HG03469 (cell line): ENCODE results near the gene GREB1.
"Not testable (repeated sequence)": the region's sequence is repeated elsewhere in the genome, so short reads cannot be mapped to it uniquely, and the experiment has no call there.

ENCODE experiments used
- ATAC-seq: cut with Tn5 transposase; IDR thresholded peaks from one replicate; pipeline ENCODE4 v1.9.1; 2021; ENCODE audit warnings: mild to moderate bottlenecking, moderate library complexity, moderate number of reproducible peaks; ENCODE audit not compliant: unreplicated experiment

GREB1 gene

DNA sequence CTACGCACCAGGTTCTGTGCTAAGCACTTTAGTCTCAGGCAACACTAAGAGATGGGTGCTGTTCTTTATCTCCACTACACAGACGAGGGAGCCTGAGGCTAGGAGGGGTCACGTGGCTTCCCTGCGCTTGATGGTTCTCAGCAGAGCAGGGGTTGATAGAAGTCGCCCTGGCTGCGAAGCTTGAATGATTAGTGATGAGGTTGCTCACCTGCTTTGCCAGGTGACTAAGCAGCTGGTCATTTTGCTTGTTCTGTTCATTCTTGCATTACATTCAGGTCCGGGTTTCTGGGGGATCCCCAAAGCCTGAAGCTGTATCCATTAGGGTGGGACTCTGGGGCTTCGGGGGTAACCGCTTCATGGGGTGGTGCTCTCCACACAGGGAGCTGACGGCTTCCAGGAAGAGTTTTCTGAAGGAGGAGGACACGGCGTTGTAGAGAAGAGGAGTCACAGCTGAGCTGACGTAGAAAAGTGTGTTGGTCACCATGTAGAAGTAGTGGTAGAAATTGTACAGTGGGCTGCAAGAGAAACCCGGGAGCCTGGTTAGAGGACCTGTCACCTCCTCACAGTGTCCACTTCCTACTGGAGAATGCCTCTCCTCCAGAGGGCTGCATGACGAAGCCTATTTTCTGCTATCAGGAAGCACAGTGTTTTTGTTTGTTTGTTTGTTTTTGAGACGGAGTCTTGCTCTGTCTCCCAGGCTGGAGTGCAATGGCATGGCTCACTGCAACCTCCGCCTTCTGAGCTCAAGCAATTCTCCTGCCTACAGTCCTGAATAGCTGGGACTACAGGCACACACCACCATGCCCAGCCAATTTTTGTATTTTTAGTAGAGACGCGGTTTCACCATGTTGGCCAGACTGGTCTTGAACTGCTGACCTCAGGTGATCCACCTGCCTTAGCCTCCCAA is 124.6 kb downstream of the GREB1 start:
- ATAC-seq, result no peak

DNA sequence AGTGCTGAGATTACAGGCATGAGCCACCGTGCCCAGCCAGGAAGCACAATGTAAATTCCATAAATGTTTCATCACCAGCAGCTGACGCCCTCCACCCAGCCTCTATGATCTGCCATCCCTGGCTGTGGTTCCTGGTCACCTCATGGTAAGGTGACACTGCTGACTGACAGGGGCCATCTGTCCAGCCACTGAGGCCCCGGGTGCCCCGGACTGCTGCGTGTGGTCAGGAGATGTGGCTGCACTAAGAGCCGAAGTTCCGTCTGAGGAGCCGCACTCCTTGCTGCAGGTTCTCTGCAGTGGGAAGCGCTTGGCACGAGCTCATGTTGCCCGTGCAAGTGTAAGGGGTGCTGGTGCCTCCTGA is 125.2 kb downstream of the GREB1 start:
- ATAC-seq, result no peak

DNA sequence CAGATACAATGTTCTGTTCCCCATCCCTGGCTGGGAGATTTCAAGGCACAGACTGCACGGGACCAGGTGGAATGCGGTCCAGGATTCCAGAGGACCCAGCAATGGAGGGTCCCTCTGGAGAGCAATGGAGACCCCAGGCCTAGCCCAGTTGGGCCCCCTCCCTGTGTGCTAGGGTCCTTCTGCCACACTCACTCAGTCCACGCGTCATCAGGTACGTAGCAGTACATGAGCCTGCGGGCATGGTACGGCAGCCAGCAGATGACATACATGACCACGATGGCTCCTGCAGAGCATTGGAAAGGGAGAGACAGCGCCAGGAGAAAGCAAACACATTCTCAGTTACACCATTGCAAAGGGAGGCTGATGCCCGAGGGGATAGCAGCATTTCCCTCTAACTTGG is 126.0 kb downstream of the GREB1 start:
- ATAC-seq, result no peak

DNA sequence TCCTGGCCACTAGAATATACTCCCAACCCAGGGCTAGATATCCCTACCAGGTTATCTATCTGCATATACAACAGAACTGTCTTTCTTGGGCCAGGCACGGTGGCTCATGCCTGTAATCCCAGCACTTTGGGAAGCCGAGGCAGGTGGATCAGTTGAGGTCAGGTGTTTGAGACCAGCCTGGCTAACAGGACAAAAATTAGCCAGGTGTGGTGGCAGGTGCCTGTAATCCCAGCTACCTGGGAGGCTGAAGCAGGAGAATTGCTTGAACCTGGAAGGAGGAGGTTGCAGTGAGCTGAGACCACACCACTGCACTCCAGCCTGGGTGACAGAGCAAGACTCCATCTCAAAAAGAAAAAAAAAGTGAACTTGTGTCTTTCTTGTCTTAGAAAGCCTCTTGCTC is 126.6 kb downstream of the GREB1 start:
- ATAC-seq, result not testable (repeated sequence)

- no peak for ATAC-seq
These were observed 128.1 kb downstream of the GREB1 start for GRCh38 chr2:11661891-11662435.

DNA sequence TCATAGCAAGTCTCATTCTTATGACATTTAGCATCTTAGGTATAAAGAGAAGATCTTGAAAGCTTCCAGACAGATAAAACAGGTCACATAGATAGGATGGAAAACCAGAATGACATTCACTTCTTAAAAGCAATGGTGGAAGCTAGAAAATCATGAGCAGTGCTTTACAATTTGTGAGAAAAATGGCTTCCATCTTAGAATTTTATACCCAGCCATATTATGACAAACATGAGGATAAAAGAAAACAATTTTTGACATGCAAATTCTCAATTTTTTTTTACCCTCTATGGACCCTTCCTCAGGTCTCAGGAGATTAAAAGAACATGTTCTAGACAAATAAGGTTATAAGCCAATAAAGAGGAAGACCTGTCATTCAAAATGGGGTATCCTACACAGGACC is 129.0 kb downstream of the GREB1 start:
- no peak for ATAC-seq

- ATAC-seq, result no peak
These were observed 129.6 kb downstream of the GREB1 start for GRCh38 chr2:11663427-11663826.

GRCh38 chr2:11665028-11665427 is 131.2 kb downstream of the GREB1 start:
- no peak for ATAC-seq

GRCh38 chr2:11665510-11666362 is 131.9 kb downstream of the GREB1 start:
- no peak for ATAC-seq

- no peak for ATAC-seq
These were observed 133.3 kb downstream of the GREB1 start for GRCh38 chr2:11667194-11667593.

- no peak for ATAC-seq
These were observed 134.2 kb downstream of the GREB1 start for GRCh38 chr2:11667866-11668637.

DNA sequence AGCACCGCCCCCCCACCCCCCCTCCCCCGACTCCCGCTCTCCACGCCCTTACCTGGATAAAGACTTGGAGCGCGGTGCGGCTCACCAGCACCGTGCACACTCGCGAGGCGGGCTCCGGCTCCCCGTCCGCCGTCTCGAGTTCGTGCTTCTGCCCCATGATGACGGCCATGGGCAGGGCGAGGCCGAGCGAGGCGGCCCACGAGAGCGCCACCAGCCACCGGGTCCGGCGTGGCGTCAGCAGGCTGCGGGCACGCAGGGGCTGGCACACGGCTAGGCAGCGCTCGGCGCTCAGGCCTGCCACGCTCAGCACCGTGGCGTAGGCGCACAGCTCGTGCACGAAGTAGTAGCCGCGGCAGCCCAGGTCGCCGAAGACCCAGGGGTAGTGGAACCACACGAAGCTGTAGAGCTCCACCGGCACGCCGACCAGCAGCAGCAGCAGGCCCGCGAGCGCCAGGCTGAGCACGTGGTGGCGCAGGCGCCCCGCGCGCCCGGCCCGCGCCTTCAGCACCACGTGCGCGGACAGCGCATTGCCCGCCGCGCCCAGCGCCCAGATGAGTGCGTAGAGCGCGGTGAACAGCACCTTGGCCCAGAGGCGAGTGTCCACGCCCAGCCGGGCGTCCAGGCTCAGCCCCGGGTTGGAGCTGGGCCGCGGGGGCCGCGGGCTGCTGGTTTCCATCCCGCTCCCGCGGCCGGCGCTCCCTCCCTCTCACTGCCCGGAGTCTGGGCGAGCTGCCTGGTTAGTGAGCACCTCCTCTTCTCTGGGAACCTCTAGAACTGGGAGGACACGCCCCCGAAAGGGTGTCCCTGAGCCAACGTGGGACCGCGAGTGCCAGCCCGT is 135.8 kb downstream of the GREB1 start, which contains the start of gene NTSR2:
Gene NTSR2 (minus strand): TSS at position 742 of the 838 bp plus-strand sequence. CDS start 66 bp downstream, at position 676.
- no peak for ATAC-seq

GRCh38 chr2:11672407-11672806 is 138.6 kb downstream of the GREB1 start:
- no peak for ATAC-seq

GRCh38 chr2:11674983-11675382 is 141.1 kb downstream of the GREB1 start:
- no peak for ATAC-seq

DNA sequence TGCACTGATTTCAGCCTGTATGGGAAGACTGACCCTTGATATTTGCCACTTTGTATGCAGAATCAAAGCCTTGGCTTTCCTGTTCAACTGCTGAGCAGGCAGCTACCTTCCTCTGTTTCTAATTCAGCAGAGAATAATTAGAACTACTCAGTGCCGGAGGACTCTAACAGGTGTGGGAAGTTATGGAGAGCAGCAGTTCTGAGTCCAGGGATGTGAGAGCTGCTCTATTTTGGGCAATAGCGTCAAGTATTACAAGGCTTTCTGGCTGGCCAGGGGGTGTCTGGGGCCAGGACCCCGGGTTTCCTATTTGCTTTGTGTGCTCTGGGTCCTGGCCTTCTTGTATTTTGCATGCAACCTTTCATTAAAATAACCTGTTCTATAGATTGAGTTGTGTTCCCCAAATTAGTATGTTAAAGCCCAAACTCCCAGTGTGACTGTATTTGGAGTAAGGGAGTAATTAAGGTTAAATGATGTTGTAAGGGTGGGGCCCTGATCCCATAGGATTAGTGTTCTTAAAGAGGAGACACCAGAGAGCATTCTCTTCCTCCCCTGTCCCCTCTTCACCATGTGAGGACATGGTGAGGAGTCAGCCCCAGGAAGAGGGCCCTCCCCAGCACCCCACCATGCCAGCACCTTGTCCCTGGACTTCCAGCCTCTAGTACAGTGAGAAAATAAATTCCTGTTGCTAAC is 141.7 kb downstream of the GREB1 start:
- ATAC-seq, result no peak

- no peak for ATAC-seq
These were observed 142.8 kb downstream of the GREB1 start for GRCh38 chr2:11676640-11677039.

GRCh38 chr2:11677136-11678055 is 143.6 kb downstream of the GREB1 start:
- no peak for ATAC-seq

GRCh38 chr2:11678306-11678960 is 144.6 kb downstream of the GREB1 start:
- no peak for ATAC-seq
